CD4-positive, alpha-beta T cell treated with Interleukin-17A for 1 hour (primary cell): ENCODE measurements around the gene VOPP1.

ENCODE experiments used
- DNase-seq: peaks from one replicate; pipeline ENCODE4 v3.0.0-alpha.2; 2020

VOPP1 gene

DNA sequence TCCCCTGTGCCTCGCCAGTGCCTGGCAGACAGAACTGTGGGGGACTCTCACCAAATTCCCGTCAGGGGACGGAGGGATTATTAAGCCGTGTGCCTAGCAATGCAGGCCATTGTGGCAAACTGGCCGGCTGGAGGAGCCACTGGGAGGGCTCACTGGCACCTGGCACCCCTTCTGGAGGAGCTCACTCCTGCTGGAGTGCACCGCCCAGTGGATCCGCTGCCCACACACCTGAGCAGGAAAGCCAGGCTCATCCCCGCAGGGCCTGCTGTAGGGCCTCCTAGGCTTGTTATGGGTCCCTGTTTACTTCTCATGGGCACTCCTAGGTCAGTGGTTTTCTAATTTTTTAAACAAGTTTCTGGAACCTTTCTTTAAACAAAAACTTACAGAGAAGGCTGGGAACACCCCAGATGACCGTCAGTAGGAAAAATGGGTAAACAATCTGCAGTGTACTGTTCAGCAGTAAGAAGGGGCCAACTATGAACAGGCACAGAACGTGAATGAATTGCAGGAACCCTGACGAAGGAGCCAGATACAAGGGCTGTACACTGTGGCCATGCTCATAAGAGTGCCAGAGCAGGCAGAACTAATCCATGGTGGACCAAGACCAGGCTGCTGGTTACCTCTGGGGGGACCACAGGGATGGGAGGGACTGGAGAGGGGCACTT lies 142.3 kb downstream of the VOPP1 start:
- DNase-seq: no peak

GRCh38 chr7:55427800-55428199 lies 144.5 kb downstream of the VOPP1 start:
- DNase-seq: no peak

DNA sequence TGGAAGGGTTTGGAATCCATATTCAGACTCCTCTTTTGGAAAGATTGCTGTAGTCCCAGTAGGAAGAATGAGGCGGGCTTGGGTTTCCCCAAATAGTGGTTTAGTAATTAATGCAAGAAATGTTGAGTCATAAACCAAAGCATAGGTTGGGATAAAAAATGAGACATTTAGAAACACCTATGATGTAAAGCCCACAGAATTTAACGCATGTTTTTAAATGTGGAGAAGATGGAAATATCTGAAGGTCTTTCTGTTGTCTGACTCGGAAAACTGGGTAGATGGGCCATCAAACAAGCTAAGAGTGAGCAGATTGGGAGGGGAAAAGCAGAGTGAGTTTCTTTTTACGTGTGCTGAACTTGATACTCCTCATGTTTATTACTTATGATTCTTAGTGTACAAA lies 145.0 kb downstream of the VOPP1 start:
- DNase-seq: no peak

GRCh38 chr7:55426676-55427075 lies 145.6 kb downstream of the VOPP1 start:
- DNase-seq: no peak

- DNase-seq: no peak
Observed at GRCh38 chr7:55425141-55425752, 147.1 kb downstream of the VOPP1 start.

GRCh38 chr7:55423891-55424290 lies 148.4 kb downstream of the VOPP1 start:
- no peak for DNase-seq

DNA sequence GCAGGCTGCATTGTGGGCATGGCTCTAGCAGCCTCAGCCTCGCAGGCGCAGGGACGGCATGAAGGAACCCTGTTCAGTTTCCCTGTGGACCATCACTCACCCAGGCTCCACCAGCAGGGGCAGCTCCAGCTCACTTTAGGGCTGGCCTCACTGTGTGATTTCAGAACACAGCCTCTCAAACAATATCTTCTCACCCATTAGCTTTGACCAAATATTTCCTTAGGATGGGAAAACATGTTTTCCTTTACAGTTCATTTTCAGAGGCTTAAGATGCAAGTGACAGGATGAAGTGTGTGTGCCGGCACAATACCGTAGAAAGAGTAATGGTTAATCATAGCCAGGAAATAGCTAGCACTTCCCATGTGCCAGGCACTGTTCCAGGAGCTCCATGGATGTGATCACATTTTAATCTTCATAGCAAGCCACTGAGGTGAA lies 149.0 kb downstream of the VOPP1 start:
- no peak for DNase-seq
